Liver (tissue), 9 donors: ENCODE results near the gene ZNF771. TPM values are rescaled to one million over a fixed set of nuclear protein-coding genes. Genes with fewer than 3 reads are reported as not detected.
"Not testable (repeated sequence)": the region's sequence is repeated elsewhere in the genome, so short reads cannot be mapped to it uniquely, and the experiment has no call there.

ENCODE experiments used
- DNase-seq: peaks from one replicate; pipeline ENCODE4 v3.0.0-alpha.2; 2017; ENCODE audit warnings: low spot score
- H3K27ac ChIP-seq, 2 donors: one replicate each; pipeline ENCODE4 v1.7.0; 2013; ENCODE audit warnings: inconsistent platforms in 2 of 2, low read length in 2 of 2, control low read depth in 1 of 2, low read depth in 1 of 2, mild to moderate bottlenecking in 1 of 2
- H3K27me3 ChIP-seq, 4 donors: one replicate each; pipeline versions ENCODE4 v1.6.1 to v1.7.0; 2013; ENCODE audit warnings: low read length in 3 of 4, inconsistent platforms in 1 of 4, mild to moderate bottlenecking in 1 of 4, moderate library complexity in 1 of 4; ENCODE audit not compliant: control insufficient read depth in 4 of 4, insufficient read depth in 4 of 4
- H3K36me3 ChIP-seq, 4 donors: one replicate each; pipeline versions ENCODE4 v1.6.1 to v1.7.0; 2013; ENCODE audit warnings: low read length in 3 of 4, mild to moderate bottlenecking in 3 of 4, low read depth in 1 of 4, moderate library complexity in 1 of 4; ENCODE audit not compliant: control insufficient read depth in 4 of 4, insufficient read depth in 3 of 4
- H3K4me1 ChIP-seq, 4 donors: one replicate each; pipeline versions ENCODE4 v1.6.1 to v1.7.0; 2013; ENCODE audit warnings: low read length in 3 of 4, mild to moderate bottlenecking in 3 of 4, moderate library complexity in 1 of 4; ENCODE audit not compliant: control insufficient read depth in 4 of 4, insufficient read depth in 4 of 4
- H3K4me3 ChIP-seq, 3 donors: one replicate each; pipeline versions ENCODE4 v1.6.1 to v1.7.0; 2013; ENCODE audit warnings: low read length in 3 of 3, control low read depth in 1 of 3, low read depth in 1 of 3, mild to moderate bottlenecking in 1 of 3
- H3K9ac ChIP-seq, 2 donors: one replicate each; pipeline ENCODE4 v1.7.0; 2013; ENCODE audit warnings: low read length in 2 of 2, mild to moderate bottlenecking in 2 of 2, moderate library complexity in 2 of 2, control low read depth in 1 of 2, low read depth in 1 of 2
- H3K9me3 ChIP-seq, 4 donors: one replicate each; pipeline versions ENCODE4 v1.6.1 to v1.7.0; 2013; ENCODE audit warnings: low read length in 3 of 4; ENCODE audit not compliant: control insufficient read depth in 4 of 4
- EGR1 ChIP-seq, 2 donors: IDR thresholded peaks; 2 replicates each; pipeline ENCODE4 v1.6.1; 2016 to 2018; ENCODE audit warnings: antibody characterized with exemption in 2 of 2, low read depth in 2 of 2
- FOXA1 ChIP-seq: IDR thresholded peaks from 2 replicates; pipeline ENCODE4 v1.6.1; 2016; ENCODE audit warnings: antibody characterized with exemption
- FOXA2 ChIP-seq: IDR thresholded peaks from 2 replicates; pipeline ENCODE4 v1.6.1; 2016; ENCODE audit warnings: antibody characterized with exemption
- GABPA ChIP-seq, 2 donors: IDR thresholded peaks in 1 of 2; conservative IDR thresholded peaks in 1 of 2; 2 replicates each; pipeline ENCODE4 v1.6.1; 2016; ENCODE audit warnings: antibody characterized with exemption in 2 of 2, mild to moderate bottlenecking in 1 of 2, moderate library complexity in 1 of 2
- HNF4A ChIP-seq, 2 donors: conservative IDR thresholded peaks; 2 replicates each; pipeline ENCODE4 v1.6.1; 2016; ENCODE audit warnings: antibody characterized with exemption in 2 of 2, mild to moderate bottlenecking in 2 of 2
- HNF4G ChIP-seq: IDR thresholded peaks from 2 replicates; pipeline ENCODE4 v1.6.1; 2016; ENCODE audit warnings: antibody characterized with exemption
- JUND ChIP-seq, 2 donors: IDR thresholded peaks; 2 replicates each; pipeline ENCODE4 v1.6.1; 2016; ENCODE audit warnings: antibody characterized with exemption in 2 of 2
- NR2F2 ChIP-seq: IDR thresholded peaks from 2 replicates; pipeline ENCODE4 v1.6.1; 2016; ENCODE audit warnings: antibody characterized with exemption
- RAD21 ChIP-seq, 2 donors: IDR thresholded peaks; 2 replicates each; pipeline ENCODE4 v1.6.1; 2016; ENCODE audit warnings: antibody characterized with exemption in 2 of 2, mild to moderate bottlenecking in 2 of 2
- RXRA ChIP-seq, 2 donors: IDR thresholded peaks; 2 replicates each; pipeline ENCODE4 v1.6.1; 2017 to 2018; ENCODE audit warnings: antibody characterized with exemption in 2 of 2, mild to moderate bottlenecking in 1 of 2
- SP1 ChIP-seq: IDR thresholded peaks from 2 replicates; pipeline ENCODE4 v1.6.1; 2018; ENCODE audit warnings: antibody characterized with exemption, mild to moderate bottlenecking
- TAF1 ChIP-seq: conservative IDR thresholded peaks from 2 replicates; pipeline ENCODE4 v1.6.1; 2016; ENCODE audit warnings: antibody characterized with exemption, mild to moderate bottlenecking
- WGBS: extraction: QIAGEN DNeasy Blood & Tissue Kit; methylation state at CpG from one replicate; pipeline ENCODE4 v1.1.7; 2013; 5-methylcytosine and 5-hydroxymethylcytosine counted together
- polyA plus RNA-seq, 2 donors: library from polyadenylated mRNA; stranded (reverse) in 1 of 2; unstranded in 1 of 2; fragments of 200-250 nt in 1 of 2; fragments of >200 nt in 1 of 2; fragmentation: Nextera tagmentation in 1 of 2; extraction: Ambion mirVana in 1 of 2; gene quantifications; one replicate each; pipeline versions ENCODE4 v1.2.1 to v1.2.3, GENCODE V29; 2013 to 2015
- total RNA-seq, 2 donors: library from RNA; depleted of rRNA; stranded (reverse); fragments of >200 nt; gene quantifications; one replicate each; pipeline ENCODE4 v1.2.3, GENCODE V29; 2014
- TF ChIP-seq, protein P1 (sequence below): IDR thresholded peaks from 2 replicates; pipeline ENCODE4 v1.6.1; 2016; ENCODE audit warnings: antibody characterized with exemption
- TF ChIP-seq, protein P2 (sequence below): IDR thresholded peaks from 2 replicates; pipeline ENCODE4 v1.6.1; 2016; ENCODE audit warnings: antibody characterized with exemption
- TF ChIP-seq, protein P3 (sequence below): IDR thresholded peaks from 2 replicates; pipeline ENCODE4 v1.6.1; 2016; ENCODE audit warnings: antibody characterized with exemption
- TF ChIP-seq, protein P4 (sequence below): IDR thresholded peaks from 2 replicates; pipeline ENCODE4 v1.6.1; 2016; ENCODE audit warnings: antibody characterized with exemption, mild to moderate bottlenecking
- donor health status: healthy.
- donor health status: healthy.
- donor health status: healthy.
- donor health status: healthy.
- donor health status: healthy.

The ZNF771 gene
- total and polyA plus RNA-seq, 4 donors, result 2.6 to 8.0 (median 5.2) TPM

DNA sequence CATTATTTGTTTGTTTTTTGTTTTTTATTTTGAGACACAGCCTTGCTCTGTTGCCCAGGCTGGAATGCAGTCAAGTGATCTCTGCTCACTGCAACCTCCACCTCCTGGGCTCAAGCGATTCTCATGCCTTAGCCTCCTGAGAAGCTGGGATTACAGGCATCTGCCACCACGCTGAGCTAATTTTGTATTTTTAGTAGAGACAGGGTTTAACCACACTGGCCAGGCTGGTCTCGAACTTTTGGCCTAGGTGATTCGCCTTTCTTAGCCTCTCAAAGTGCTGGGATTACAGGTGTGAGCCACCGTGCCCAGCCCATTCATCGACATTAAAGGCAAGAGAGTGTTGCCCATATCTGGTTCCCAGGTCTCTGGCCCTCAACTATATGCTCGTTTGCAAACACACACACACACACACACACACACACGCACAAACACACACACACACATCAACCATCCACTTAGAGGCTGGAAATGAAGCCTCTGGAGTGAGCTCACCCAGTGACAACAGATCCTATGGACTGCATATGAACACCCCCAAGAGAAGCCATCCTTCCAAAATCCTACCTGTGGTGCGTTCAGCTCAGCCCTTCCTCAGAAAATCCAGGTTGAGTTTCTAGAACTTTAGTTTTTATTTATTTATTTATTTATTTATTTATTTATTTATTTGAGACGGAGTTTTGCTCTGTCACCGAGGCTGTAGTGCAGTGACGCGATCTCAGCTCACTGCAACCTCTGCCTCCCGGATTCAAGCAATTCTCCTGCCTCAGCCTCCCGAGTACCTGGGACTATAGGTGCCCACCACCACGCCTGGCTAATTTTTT lies 50.5 kb downstream of the ZNF771 start:
- DNase-seq, result no peak
- no peak overlapping the region for H3K27ac ChIP-seq
- no peaks in the 10 kb centered on the region for H3K27me3 ChIP-seq
- no peaks in the 10 kb centered on the region for H3K9me3 ChIP-seq
- TF ChIP-seq NR2F2 (no peak), GABPA (IDR thresholded peaks at IDR 0.05 in 1 of 2, conservative IDR thresholded peaks at IDR 0.05 in 1 of 2) (no peak), FOXA1 (no peak)
- TF ChIP-seq, protein P1, sequence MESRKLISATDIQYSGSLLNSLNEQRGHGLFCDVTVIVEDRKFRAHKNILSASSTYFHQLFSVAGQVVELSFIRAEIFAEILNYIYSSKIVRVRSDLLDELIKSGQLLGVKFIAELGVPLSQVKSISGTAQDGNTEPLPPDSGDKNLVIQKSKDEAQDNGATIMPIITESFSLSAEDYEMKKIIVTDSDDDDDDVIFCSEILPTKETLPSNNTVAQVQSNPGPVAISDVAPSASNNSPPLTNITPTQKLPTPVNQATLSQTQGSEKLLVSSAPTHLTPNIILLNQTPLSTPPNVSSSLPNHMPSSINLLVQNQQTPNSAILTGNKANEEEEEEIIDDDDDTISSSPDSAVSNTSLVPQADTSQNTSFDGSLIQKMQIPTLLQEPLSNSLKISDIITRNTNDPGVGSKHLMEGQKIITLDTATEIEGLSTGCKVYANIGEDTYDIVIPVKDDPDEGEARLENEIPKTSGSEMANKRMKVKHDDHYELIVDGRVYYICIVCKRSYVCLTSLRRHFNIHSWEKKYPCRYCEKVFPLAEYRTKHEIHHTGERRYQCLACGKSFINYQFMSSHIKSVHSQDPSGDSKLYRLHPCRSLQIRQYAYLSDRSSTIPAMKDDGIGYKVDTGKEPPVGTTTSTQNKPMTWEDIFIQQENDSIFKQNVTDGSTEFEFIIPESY, result no peak
- H3K36me3 ChIP-seq, result no peaks in the 10 kb centered on the region
- no peak overlapping the region for H3K4me3 ChIP-seq
- 91% methylated on average over 16 of the region's 16 CpGs for WGBS
- peaks cover 0 to 9% (median 0%) of the 10 kb centered on the region in 4 donors for H3K4me1 ChIP-seq
- H3K9ac ChIP-seq, result no peak overlapping the region

DNA sequence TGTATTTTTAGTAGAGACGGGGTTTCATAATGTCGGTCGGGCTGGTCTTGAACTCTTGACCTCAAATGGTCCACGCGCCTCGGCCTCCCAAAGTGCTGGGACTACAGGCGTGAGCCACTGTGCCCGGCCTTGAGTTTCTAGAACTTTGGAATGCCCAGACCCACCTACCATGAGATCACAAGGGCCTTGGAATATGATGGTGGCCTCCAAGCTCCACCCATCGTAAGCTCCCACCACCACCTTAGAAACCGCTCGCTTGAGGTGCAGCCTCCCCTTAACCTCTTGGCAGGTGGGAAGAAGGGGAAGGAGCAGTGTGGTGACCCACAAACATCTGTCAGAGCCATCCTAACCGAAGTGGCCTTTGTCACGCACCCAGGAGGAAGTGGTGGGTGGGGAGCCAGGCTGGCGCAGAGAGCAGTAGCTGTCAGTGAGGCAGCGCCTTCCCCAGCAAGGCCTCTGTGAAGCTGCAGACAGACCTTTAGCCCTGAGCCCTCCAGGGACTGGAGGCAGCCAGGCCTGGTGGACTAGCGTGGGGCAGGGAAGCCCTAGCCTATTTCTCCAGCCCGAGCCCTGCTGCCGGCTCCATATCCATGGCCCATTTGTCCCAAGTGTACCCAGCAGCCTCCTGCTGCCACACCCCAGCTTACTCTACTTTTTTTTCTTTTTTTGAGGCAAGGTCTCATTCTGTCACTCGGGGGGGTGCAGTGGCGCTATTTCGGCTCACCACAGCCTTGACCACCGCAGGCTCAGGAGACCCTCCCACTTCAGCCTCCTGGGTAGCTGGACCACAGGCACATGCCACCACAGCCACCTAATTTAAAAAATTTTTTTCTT lies 51.4 kb downstream of the ZNF771 start:
- H3K9ac ChIP-seq, result no peak overlapping the region
- peaks cover 0 to 9% (median 0%) of the 10 kb centered on the region in 4 donors for H3K4me1 ChIP-seq
- H3K36me3 ChIP-seq, result no peaks in the 10 kb centered on the region
- no peaks in the 10 kb centered on the region for H3K9me3 ChIP-seq
- H3K27ac ChIP-seq, result no peak overlapping the region
- no peak overlapping the region for H3K4me3 ChIP-seq
- TF ChIP-seq JUND (IDR thresholded peaks at IDR 0.05) (no peak), EGR1 (IDR thresholded peaks at IDR 0.05; ENCODE audit: low read depth in 2 of 2) (no peak), TAF1 (no peak), NR2F2 (no peak), FOXA2 (no peak)
- DNase-seq, result peak; percentile 43
- 80% methylated on average over 22 of the region's 22 CpGs for WGBS
- no peaks in the 10 kb centered on the region for H3K27me3 ChIP-seq

DNA sequence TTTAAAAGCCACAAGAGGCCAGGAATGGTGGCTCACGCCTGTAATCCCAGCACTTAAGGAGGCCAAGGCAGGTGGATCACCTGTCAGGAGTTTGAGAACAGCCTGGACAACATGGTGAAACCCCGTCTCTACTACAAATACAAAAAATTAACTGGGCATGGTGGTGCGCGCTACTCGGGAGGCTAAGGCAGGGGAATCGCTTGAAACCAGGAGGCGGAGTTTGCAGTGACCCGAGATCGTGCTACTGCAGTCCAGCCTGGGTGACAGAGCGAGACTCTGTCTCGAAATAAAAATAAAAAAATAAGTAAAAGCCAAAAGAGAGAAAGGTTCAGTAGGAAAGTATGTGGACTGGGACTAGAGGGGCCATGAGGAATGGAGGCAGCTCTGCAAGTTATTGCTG lies 52.0 kb downstream of the ZNF771 start:
- H3K9ac ChIP-seq, result no peak overlapping the region
- WGBS, result 91% methylated on average over 11 of the region's 11 CpGs
- H3K36me3 ChIP-seq, result no peaks in the 10 kb centered on the region
- TF ChIP-seq FOXA1 (no peak), SP1 (no peak), TAF1 (no peak), HNF4G (no peak), HNF4A (conservative IDR thresholded peaks at IDR 0.05) (no peak), GABPA (IDR thresholded peaks at IDR 0.05 in 1 of 2, conservative IDR thresholded peaks at IDR 0.05 in 1 of 2) (no peak), RXRA (IDR thresholded peaks at IDR 0.05) (no peak), RAD21 (IDR thresholded peaks at IDR 0.05) (no peak), EGR1 (IDR thresholded peaks at IDR 0.05; ENCODE audit: low read depth in 2 of 2) (no peak), NR2F2 (no peak)
- TF ChIP-seq, protein P2, sequence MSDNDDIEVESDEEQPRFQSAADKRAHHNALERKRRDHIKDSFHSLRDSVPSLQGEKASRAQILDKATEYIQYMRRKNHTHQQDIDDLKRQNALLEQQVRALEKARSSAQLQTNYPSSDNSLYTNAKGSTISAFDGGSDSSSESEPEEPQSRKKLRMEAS, result no peak
- TF ChIP-seq, protein P3, sequence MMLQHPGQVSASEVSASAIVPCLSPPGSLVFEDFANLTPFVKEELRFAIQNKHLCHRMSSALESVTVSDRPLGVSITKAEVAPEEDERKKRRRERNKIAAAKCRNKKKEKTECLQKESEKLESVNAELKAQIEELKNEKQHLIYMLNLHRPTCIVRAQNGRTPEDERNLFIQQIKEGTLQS, result no peak
- TF ChIP-seq, protein P4, sequence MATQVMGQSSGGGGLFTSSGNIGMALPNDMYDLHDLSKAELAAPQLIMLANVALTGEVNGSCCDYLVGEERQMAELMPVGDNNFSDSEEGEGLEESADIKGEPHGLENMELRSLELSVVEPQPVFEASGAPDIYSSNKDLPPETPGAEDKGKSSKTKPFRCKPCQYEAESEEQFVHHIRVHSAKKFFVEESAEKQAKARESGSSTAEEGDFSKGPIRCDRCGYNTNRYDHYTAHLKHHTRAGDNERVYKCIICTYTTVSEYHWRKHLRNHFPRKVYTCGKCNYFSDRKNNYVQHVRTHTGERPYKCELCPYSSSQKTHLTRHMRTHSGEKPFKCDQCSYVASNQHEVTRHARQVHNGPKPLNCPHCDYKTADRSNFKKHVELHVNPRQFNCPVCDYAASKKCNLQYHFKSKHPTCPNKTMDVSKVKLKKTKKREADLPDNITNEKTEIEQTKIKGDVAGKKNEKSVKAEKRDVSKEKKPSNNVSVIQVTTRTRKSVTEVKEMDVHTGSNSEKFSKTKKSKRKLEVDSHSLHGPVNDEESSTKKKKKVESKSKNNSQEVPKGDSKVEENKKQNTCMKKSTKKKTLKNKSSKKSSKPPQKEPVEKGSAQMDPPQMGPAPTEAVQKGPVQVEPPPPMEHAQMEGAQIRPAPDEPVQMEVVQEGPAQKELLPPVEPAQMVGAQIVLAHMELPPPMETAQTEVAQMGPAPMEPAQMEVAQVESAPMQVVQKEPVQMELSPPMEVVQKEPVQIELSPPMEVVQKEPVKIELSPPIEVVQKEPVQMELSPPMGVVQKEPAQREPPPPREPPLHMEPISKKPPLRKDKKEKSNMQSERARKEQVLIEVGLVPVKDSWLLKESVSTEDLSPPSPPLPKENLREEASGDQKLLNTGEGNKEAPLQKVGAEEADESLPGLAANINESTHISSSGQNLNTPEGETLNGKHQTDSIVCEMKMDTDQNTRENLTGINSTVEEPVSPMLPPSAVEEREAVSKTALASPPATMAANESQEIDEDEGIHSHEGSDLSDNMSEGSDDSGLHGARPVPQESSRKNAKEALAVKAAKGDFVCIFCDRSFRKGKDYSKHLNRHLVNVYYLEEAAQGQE, result no peak
- H3K27ac ChIP-seq, result no peak overlapping the region
- H3K27me3 ChIP-seq, result no peaks in the 10 kb centered on the region
- H3K9me3 ChIP-seq, result no peaks in the 10 kb centered on the region
- no peak for DNase-seq
- H3K4me3 ChIP-seq, result no peak overlapping the region
- H3K4me1 ChIP-seq, result peaks cover 0 to 9% (median 0%) of the 10 kb centered on the region in 4 donors

DNA sequence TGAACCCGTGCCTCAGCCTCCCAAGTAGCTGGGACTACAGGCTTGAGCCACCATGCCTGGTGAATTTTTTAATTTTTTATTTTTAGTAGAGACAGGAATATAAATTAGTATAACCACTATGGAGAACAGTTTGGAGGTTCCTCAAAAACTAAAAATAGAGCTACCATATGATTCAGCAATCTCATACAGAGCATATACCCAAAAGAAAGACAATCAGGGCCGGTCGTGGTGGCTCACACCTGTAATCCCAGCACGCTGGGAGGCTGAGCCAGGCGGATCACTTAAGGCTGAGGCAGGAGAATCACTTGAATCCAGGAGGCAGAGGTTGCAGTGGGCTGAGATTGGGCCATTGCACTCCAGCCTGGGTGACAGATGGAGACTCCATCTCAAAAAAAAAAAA lies 54.0 kb downstream of the ZNF771 start:
- H3K4me1 ChIP-seq, H3K9ac ChIP-seq, H3K9me3 ChIP-seq, H3K27me3 ChIP-seq, H3K36me3 ChIP-seq, H3K27ac ChIP-seq, H3K4me3 ChIP-seq, DNase-seq: not testable (repeated sequence)
- WGBS, result 88% methylated on average over 5 of the region's 5 CpGs
